Left renal cortex interstitium (tissue), 4 donors: ENCODE data around the gene DDX46. TPM values are rescaled to one million over a fixed set of nuclear protein-coding genes. Genes with fewer than 3 reads are reported as not detected.
"Not testable (repeated sequence)": the region's sequence is repeated elsewhere in the genome, so short reads cannot be mapped to it uniquely, and the experiment has no call there.

Experiments used
- DNase-seq, 4 donors: peaks; one replicate each; pipeline ENCODE4 v3.0.0-alpha.2; 2013; ENCODE audit warnings: low read depth in 4 of 4, low spot score in 2 of 4, missing footprints in 1 of 4
- polyA plus RNA-seq, 4 donors: library from polyadenylated mRNA; unstranded; fragments of 120-200 nt; gene quantifications; one replicate each; pipeline ENCODE4 v1.2.1, GENCODE V29; 2013; ENCODE audit not compliant: insufficient read length in 4 of 4

DDX46 gene
- polyA plus RNA-seq, result 100 to 1,000 TPM in 1 of 4 donors, 10 to 100 TPM in 3; 61.2 to 102 (median 85.5) TPM

GRCh38 chr5:134758504-134759341, at the start of gene DDX46:
DDX46 (plus strand) TSS chr5:134758779; CDS start chr5:134758939, 160 bp downstream.
- DNase-seq, result peak; percentile 71 to 87 (median 78)

GRCh38 chr5:134714120-134714519, 44.5 kb upstream of the DDX46 start:
- DNase-seq, result no peak

GRCh38 chr5:134714541-134714940, 44.0 kb upstream of the DDX46 start:
- no peak for DNase-seq

- not testable (repeated sequence) for DNase-seq
These were observed 43.1 kb upstream of the DDX46 start for GRCh38 chr5:134715466-134715865.

- no peak for DNase-seq
These were observed 33.7 kb upstream of the DDX46 start for GRCh38 chr5:134724872-134725271.

GRCh38 chr5:134732819-134733218, 25.8 kb upstream of the DDX46 start:
- no peak for DNase-seq

GRCh38 chr5:134735243-134735642, 23.3 kb upstream of the DDX46 start:
- DNase-seq, result no peak

GRCh38 chr5:134736173-134736812, 22.3 kb upstream of the DDX46 start:
- DNase-seq, result no peak

GRCh38 chr5:134738133-134738962, 20.2 kb upstream of the DDX46 start, which contains the start of gene CAMLG:
CAMLG (plus strand) TSS chr5:134738548; CDS start chr5:134738621, 73 bp downstream.
- peak; percentile 88 to 98 (median 96) for DNase-seq

GRCh38 chr5:134738963-134739661, 19.5 kb upstream of the DDX46 start:
- DNase-seq, result peak; percentile 37 to 48 (median 44)

- no peak for DNase-seq
These were observed 17.5 kb upstream of the DDX46 start for GRCh38 chr5:134741052-134741451.

GRCh38 chr5:134742134-134742533, 16.4 kb upstream of the DDX46 start:
- DNase-seq, result no peak

- no peak for DNase-seq
These were observed 9.2 kb upstream of the DDX46 start for GRCh38 chr5:134749415-134749814.

- no peak for DNase-seq
These were observed 439 bp upstream of the DDX46 start for GRCh38 chr5:134758176-134758503.

GRCh38 chr5:134767528-134768291, 9.1 kb downstream of the DDX46 start:
- DNase-seq, result not testable (repeated sequence)

GRCh38 chr5:134769206-134769605, 10.6 kb downstream of the DDX46 start:
- DNase-seq, result no peak

- no peak for DNase-seq
These were observed 14.0 kb downstream of the DDX46 start for GRCh38 chr5:134772461-134773125.

GRCh38 chr5:134777366-134777765, 18.8 kb downstream of the DDX46 start:
- no peak for DNase-seq
